NCI-H146 treated with DMSO at 0.1 percent for 48 hours (cell line): ENCODE data around the gene NPHP4.

Experiments
- DNase-seq: peaks from one replicate; lab custom pipeline; 2025; ENCODE audit not compliant: unreplicated experiment; lab: John Stamatoyannopoulos, UW

NPHP4 gene

DNA sequence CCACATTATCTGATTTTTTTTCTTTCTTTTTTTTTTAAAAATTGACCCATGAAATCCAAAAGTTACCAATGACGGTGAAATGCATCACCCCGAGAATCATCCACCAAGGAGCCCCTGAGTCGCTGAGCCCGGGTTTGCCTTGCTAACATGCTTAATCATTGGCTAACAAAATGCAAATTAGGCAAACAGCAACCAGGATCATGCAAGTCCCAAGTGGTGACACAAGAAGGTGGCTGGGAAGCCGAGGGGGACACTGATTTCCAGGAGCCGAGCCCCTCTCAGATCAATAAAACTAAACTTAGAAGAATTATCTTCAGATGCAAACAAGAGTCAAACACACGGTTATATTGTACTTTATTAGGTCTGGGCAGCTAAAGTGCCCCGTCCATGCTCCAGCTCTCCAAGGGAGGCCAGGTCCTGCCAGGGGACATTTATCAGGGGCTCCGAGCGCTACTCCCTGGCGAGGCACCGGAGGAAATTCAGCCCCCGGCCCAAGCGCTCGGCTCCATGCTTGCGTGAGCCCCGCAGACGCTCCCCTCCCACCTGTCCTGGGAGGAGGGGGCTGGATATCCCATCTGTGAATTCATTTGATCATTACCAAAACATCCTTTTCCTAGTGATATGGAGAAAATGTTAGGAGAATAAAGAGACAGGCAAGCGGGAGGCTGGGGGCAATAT, 154.1 kb downstream of the NPHP4 start:
- DNase-seq: no peak

DNA sequence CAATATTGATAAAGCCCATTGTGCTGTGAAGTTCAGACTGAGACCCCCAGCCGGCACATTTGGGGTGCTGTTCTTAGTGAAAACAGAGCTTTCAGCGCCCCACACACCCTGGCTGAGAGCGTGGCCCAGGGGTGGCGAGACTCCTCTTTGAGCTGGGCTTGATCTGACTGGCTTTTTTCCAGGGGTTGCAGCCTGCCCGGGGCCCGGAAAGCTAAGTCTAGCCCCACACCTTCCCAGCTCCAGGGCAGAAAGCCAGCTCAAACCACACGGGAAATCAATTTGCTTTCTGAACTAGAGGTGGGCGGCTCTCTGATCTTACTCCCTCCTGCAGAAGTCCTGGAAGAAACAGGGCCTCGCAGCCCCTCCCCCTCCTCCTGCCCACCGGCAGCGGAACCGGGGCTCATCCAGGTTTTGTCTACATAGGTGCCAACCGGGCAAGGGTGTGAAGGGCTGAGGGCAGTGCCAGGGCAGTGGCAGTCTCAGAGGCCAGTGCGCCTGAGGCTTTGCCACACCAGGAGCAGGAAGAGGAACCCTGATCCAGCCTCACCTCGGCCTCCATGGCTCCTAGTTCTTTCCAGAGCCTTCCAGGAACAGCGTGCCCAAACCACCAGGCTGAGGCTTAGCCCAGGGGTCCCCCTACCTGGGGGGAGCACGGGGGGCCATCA, 155.3 kb downstream of the NPHP4 start:
- DNase-seq: no peak

DNA sequence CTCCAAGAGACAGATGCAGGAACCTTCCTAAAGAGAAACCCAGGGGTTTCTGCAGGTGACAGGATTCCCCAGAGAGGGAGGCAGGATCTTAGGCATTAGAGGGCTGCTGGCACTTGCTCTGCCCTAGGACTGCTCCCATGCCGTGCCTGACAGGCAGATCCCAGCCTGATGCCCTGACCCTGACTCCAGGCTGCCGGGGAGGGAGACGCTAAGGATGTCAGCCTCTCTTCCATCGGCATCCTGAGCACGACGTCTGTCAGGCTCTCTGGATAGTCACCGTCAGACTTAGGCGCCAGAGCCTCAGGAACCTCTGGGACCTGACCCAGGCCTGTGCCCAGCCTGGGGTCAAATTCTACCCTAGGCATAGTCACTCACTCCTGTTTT, 157.1 kb downstream of the NPHP4 start:
- no peak for DNase-seq

DNA sequence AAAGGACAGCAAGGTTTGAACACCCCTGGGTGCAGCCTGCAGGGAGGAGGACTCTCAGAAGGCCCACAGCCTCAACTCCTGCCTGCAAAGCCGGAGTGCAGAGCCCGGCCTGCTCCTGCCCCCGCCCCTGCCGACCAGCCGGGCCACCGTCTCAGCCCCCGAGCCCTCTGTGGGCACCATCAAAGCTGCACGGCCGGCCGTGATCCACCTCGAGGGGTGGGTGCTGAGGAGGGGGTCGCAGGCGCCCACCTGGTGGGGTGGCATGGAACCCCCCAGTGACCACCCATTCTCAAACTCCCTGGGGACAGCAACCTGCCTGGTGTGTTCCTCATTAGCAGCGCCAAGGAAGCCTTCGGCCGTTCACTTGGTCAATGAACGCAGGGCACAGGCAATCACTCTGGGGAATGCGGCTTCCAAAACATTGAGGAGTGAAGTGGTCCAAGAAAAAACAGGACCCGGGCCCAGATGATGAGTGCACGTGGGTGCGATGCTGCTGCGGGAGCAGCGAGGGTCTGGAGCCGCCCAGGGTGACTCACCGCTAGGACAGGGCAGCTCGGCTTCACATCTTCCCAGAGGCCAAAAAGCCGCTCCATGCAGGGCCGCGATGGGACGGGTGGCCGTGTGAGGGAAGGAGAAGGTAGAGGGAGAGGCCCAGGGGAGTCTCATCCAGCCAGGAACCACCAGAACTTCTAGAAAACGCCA, 157.6 kb downstream of the NPHP4 start:
- no peak for DNase-seq

DNA sequence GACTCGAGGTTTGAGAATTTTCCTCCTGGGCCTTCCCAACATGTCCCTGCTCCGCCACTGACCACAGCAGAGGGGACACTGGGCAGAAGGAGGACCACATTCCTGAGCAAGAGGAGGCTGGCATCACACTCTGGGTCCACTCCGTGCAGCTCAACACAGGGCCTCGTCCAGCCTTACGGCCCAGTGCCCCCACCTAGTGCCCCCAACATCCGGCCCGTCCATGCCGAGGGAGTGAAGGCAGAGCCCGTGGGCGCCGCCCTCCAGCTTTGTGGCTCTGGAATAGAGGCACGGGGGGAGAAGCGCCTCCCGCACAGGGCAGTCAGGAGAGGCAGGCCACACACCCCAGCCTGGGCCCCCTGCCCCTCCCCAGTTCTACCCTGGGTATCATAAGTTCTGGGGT, 158.3 kb downstream of the NPHP4 start:
- no peak for DNase-seq

DNA sequence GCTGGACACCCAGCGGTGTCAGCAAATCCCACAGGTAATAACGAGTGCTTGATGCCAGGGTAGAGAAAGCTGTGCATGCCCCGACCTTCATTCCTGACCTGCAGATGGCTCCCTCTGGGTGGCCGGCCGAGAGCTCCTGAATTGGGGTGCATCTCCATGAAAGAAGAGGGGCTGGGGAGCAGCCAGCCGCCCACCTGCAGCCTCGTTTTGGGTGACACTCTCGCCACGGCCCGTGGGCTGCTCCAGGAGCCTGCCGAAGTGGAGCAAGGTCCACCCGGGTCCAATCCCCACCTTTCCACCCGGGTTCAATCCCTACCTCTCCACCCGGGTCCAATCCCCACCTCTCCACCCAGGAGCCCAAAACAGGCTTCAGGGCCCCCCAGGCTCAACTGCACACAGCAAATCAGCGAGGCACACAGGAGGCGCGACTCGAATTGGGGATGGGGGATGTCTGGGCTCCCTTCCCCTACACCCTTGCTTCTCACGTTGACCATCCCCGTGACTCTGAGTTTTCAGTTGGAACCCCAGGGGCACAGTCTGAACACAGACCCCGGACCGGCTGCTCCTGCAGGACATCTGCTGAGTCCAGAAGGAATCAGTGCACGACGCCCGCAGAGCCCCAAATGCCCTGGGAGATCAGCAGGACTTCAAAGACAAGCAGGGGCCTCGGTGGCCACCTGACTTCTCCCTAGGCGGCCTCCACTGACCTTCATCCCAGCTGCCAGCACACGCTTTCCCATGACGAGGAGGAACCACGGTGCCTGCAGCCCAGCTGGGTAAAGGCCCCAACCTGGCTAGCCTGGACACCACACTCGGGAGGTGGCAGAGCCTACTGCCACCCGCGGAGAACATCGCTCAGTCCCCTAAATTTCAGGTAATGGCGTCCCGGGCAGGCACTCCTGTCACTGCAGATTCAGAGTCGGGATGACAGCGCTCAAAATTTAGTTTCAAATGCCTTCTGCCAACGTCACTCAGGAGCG, 159.0 kb downstream of the NPHP4 start:
- DNase-seq: no peak

DNA sequence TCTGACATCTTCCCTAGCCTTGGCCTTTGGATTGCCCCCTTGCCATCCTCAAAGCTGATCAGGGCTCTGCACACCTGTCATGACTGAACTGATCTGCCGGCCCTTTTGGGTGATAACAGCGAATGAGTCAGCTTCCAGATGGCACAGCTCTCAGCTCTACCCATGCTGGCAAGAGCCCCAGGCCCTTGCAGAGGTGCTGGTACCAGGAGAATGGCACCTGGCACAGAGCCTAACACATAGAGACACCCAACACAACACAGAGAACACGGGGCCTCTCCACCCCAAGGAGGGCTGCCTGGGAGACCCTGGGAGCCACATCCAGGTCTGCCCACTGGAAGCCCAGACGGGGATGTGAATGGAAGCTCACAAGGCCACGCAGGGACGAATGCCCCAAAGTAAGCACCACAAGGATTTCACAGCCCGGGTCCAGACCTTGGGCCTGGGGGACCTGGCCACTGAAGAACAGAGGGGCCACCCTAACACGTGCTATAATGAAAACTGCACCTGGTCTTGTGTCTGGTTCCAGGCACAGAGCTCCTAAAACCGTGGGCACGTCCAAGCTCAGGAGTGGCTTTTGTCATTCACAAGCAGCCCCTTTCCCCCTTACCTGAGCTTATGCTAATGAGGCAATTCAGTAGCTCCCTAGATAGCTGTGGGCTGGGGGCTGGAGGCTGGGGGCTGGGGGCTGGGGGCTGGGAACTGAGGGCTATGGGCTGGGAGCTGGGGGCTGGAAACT, 160.5 kb downstream of the NPHP4 start:
- DNase-seq: no peak

DNA sequence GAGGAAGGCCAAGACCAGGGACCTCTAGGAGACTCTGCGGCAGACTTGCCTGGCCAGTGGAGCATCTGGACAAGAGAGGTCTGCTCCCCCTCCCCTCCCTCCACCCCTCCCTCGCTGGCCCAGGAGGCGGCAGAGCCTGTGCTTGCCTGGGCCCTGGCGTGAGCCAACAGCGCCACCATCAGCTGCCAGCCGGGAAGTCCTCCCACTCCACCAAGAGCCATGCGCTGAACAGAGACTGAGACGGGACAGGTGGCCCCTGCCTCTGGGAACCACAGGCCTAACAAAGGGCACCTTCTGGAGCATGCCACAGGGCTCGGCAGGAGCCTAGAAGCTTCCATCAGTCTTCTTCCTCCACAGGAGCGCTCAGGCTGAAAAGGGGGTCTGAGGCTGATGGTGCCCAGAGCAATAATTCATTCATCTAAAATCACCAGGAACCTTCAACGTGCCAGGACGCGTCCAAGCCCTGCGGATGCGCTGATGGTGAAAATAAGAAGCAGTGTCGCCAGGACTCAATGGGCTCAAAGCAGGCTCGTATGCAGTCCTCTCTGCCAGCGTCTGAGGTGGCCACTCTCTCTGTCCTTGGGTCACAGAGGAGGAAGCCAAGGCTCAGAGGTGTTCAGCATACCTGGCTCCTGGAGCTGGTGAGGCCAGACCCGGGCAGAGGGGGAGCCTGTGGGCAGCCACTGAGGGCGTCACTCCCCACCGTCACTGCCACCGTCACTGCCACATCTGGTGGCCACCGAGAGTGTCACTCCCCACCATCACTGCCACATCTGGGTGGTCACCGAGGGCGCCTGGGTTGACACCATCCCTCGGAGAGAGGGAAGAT, 161.2 kb downstream of the NPHP4 start:
- DNase-seq: no peak

DNA sequence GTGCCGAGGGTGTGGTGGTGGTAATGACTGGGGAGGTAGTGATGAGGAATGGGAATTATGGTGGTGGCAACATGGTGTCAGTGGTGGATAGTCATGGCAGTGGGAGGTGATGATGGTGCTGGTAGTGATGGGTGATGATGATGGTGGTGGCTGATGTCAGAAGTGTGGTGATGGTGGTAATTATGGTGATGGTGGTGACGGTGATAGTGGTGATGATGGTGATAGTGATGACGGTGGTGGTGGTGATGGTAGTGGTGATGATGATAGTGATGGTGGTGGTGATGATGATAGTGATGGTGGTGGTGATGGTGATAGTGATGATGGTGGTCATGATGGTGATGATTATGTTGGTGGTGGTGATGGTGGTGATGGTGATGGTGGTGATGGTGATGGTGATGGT, 162.8 kb downstream of the NPHP4 start:
- no peak for DNase-seq

DNA sequence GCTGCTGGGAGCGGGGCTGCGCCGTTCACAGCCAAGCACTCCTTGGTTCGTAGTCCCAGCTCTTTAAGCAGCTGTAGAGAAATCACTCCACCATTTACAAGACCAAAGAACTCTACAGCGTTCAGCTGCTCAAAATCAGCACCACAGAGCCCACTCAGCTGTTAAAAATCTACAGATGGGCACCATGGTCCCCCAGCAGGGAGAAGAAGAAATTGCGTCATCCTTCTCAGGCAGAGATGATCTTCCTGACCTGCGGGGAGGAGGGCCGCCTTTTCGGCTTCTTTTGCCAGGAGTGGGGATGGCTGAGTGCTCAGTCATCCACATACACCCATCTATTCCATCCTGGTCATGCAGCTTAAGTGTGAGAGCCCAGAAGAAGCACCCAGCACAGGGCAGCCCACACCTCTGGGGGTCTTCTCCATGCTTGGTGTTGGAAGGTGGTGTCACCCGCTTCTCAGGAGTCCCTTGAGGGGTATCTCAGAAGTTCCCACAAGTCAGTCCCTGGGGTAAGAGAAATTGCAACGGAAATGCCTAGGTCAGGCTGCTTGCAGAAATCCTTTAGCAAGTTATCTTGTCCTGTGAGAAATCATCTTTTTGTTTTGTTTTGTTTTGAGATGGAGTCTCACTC, 163.8 kb downstream of the NPHP4 start:
- no peak for DNase-seq

DNA sequence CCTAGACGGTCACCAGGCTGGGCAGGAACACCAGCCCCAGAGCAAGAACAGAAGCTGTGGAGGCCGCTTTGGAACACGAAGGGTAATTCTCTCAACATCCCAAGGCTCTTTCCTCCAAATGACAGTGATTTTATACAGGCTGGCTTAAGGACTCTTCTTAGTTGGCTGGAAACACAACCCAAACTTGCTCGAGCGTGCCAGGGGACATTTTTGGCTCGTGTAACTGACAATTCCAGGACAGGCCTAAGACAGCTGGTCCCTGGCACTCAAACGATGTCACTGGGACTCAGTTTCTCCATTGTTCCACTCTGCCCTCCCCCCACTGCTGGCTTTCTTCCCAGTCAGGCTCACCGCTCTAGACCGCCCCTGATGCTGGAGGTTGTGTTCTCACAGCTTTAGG, 164.7 kb downstream of the NPHP4 start:
- no peak for DNase-seq

DNA sequence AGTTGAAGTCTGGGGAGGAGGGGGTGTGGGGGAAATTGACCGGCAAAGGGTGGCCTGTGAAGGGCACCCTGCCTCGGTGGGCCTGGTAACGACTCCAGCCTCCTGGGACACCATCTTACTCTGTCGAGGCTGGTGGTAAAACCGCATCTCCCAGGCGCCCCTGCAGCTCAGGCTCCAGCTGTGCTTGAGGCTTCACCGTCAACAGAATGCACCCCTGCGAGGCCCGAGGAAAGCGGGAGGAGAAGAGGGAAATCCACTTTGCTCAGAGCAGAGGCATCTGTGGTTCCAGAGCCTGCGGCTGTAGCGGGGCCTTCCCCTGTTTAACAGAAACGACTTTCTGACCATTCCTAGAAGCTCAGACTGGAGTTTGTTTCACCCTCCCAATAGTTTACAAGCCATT, 165.6 kb downstream of the NPHP4 start:
- no peak for DNase-seq

DNA sequence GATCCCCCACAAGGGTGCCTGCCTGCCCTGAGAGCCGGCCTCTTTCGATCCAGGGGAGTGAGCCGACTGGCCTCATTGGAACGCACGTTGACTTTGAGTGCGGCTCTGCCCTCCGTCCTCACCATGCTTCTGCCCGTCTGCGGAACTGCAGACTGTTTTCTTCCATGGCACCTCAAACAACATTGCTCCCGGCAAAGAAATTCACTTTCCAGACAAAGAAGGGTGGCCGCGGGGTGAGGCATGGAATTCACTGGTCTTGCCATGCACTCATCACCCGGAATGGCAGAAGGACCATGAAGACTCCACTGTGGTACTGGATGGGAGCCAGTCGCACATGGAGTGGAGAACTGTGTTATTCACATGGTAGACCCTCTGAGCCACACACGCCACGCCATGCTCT, 169.5 kb downstream of the NPHP4 start:
- no peak for DNase-seq

DNA sequence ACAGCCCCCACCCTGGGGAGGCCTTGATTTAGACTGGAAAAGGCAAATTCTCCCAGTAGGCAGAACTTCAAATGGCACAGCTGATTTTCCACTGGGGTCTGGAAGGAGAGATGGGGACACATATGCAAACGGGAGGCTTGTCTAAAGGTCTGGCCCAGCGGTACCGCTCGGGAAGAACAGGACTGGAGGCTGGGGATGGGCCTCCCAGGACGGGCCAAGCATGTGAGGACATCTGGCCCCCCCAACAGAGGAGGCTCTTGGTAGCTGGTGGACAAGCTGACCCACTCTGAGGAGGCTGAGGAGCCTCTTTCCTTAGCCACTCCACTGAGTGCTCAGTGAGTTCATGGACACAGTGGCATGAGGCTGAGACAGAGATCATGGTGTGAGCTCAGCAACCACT, 170.0 kb downstream of the NPHP4 start:
- no peak for DNase-seq

DNA sequence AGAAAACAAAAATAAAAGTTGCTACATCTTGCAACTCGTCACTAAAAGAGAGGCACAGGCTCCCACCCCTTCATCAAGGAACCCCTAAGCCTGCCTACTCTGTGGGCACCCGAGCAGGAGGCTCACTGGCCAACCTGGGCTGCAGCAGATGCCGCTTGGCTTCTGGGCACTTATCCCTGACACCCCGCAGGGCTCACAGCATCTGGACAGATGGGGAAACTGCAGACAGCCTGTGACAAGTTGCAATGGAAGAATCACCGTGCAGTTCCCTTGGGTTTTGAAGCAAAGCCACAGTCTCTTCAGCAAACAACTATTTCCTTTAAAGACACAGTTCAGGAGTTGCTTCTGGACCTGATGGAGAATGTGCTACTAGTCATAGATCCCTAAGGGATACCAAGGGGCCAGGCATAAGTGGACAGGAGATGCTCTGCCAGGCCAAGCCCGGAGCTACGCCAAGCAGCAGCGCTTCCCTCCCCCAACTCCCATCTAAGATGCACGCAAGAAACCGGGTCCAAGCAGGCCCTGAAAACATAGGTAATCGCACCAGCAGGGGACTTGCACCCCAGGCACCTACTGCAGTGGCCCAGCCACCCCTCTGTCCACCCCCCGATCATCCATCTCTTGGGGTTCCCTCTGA, 170.6 kb downstream of the NPHP4 start:
- DNase-seq: no peak

DNA sequence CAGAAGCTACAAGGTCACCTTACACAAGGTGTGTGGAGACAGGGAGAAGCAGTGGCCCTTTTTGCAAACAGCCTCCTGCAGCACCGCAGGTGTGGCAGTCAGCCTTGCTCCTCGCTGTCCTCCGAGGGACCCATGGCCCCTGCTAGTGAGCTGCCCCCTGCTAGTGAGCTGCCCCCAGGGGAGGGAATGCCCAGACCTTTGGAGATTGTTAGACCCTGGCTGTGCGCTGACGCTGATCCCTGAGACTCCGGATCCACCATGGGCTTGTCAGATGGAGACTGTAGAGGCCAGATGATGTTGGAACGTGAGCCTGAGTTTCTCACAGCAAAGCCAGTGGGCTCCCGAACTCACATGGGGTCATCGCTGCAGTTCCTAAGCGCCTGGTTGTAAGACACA, 172.2 kb downstream of the NPHP4 start:
- DNase-seq: no peak

DNA sequence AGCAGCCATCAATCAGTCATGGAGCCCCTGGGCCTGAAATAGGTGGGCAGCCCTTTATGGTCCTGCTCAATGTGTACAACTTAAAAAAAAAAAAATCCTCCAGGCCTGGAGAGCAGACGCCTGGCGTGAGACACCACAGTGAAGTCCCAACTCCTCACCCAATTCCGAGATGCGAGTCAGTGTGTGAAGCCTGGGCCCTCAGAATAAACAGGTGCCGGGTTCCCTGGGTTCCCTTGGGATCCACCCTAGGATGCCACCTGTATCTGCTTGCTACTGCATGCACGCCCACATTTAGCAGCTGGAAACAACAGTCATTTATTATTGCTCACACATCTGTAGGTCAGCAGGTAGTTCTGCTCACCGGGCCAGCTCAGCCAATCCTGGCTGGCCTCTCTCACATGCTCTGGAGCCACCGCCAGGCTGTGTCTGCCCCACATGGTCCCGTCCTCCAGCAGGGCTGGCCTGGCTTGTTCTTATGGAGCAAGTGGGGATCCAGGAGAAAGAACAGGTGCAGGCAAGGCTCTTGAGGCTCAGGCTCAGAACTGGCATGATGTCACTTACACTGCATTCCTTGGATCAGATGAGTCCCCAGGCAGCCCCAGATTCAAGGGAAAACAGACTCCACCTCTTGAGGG, 172.7 kb downstream of the NPHP4 start:
- no peak for DNase-seq

DNA sequence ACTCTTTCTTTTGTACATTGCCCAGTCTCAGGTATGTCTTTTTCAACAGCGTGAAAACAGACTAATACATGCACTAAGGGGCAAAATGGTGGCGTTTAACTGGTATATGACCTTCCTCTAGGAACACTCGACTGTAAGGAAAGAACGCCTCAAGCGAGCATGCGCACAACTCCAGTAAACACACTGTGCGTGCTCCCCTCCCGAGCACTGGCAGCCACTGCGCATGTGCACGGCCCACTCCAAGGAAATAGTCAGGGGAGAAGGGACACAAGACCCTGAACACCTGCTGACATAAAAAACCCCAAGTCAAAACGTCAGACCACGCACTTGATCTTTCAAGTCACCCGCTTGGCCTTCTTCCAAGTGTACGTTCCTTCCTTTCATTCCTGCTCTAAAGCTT, 173.5 kb downstream of the NPHP4 start:
- no peak for DNase-seq
